PC-9 (cell line): ENCODE measurements around the gene EWSR1.

ENCODE experiments used
- CTCF ChIP-seq: fragments of 200-600 bp; sonication (generic); conservative IDR thresholded peaks from 2 replicates; pipeline ENCODE4 v1.6.1; 2017; ENCODE audit warnings: mixed run types, antibody characterized with exemption, mild to moderate bottlenecking, moderate library complexity
- EZH2 ChIP-seq: fragments of 200-600 bp; sonication (generic); IDR thresholded peaks from 2 replicates; pipeline ENCODE4 v1.8.0; 2017; ENCODE audit warnings: antibody characterized with exemption, low read depth

GRCh38 chr22:29346659-29347058, 78.6 kb downstream of the EWSR1 start:
- TF ChIP-seq EZH2 = no peak
- no peak for TF ChIP-seq CTCF
